Left forelimb (tissue), 1 donor: ENCODE data around the gene LRCH4.

Source experiments
- DNase-seq: peaks from one replicate; pipeline ENCODE4 v3.0.0-alpha.2; 2018; ENCODE audit warnings: low spot score

Gene LRCH4

GRCh38 chr7:100585511-100586265, at the start of gene LRCH4:
Gene LRCH4, minus strand, starts transcription at chr7:100586129. Its CDS starts 29 bp downstream, at chr7:100586100.
- DNase-seq = no peak

- DNase-seq = no peak
These were observed 47.2 kb upstream of the LRCH4 start for GRCh38 chr7:100632951-100633717.

GRCh38 chr7:100630066-100630465, 44.1 kb upstream of the LRCH4 start:
- no peak for DNase-seq

- DNase-seq = no peak
These were observed 43.3 kb upstream of the LRCH4 start for GRCh38 chr7:100629117-100629716.

GRCh38 chr7:100627238-100627549, 41.3 kb upstream of the LRCH4 start:
- no peak for DNase-seq

- peak; percentile 88 for DNase-seq
These were observed 40.8 kb upstream of the LRCH4 start for GRCh38 chr7:100626530-100627237.

- DNase-seq = no peak
These were observed 40.1 kb upstream of the LRCH4 start for GRCh38 chr7:100626055-100626454.

- no peak for DNase-seq
These were observed 38.3 kb upstream of the LRCH4 start for GRCh38 chr7:100623951-100624824.

- DNase-seq = no peak
These were observed 35.6 kb upstream of the LRCH4 start for GRCh38 chr7:100621554-100621953.

GRCh38 chr7:100620804-100621203, 34.9 kb upstream of the LRCH4 start:
- DNase-seq = no peak

- no peak for DNase-seq
These were observed 34.3 kb upstream of the LRCH4 start for GRCh38 chr7:100620239-100620638.

GRCh38 chr7:100614308-100614861, 28.5 kb upstream of the LRCH4 start:
- DNase-seq = no peak

- no peak for DNase-seq
These were observed 27.7 kb upstream of the LRCH4 start for GRCh38 chr7:100613412-100614175.

- no peak for DNase-seq
These were observed 26.9 kb upstream of the LRCH4 start for GRCh38 chr7:100612730-100613390.

- DNase-seq = peak; percentile 99
These were observed 26.2 kb upstream of the LRCH4 start, which contains the start of gene MOSPD3 for GRCh38 chr7:100611983-100612729. Gene MOSPD3, plus strand, starts transcription at chr7:100612540. Its CDS starts 252 bp downstream, at chr7:100612792.

GRCh38 chr7:100609958-100610357, 24.0 kb upstream of the LRCH4 start:
- DNase-seq = no peak

- no peak for DNase-seq
These were observed 21.2 kb upstream of the LRCH4 start for GRCh38 chr7:100607111-100607510.

GRCh38 chr7:100606313-100606712, 20.4 kb upstream of the LRCH4 start:
- DNase-seq = no peak
